HG03432 (cell line): ENCODE measurements around the gene MYO1F.
A peak's percentile ranks its signal among the peaks of the same experiment; 100 is the strongest.

Source experiments
- ATAC-seq: cut with Tn5 transposase; IDR thresholded peaks from one replicate; pipeline ENCODE4 v1.9.1; 2021; ENCODE audit warnings: mild to moderate bottlenecking, moderate library complexity; ENCODE audit not compliant: unreplicated experiment

MYO1F gene

DNA sequence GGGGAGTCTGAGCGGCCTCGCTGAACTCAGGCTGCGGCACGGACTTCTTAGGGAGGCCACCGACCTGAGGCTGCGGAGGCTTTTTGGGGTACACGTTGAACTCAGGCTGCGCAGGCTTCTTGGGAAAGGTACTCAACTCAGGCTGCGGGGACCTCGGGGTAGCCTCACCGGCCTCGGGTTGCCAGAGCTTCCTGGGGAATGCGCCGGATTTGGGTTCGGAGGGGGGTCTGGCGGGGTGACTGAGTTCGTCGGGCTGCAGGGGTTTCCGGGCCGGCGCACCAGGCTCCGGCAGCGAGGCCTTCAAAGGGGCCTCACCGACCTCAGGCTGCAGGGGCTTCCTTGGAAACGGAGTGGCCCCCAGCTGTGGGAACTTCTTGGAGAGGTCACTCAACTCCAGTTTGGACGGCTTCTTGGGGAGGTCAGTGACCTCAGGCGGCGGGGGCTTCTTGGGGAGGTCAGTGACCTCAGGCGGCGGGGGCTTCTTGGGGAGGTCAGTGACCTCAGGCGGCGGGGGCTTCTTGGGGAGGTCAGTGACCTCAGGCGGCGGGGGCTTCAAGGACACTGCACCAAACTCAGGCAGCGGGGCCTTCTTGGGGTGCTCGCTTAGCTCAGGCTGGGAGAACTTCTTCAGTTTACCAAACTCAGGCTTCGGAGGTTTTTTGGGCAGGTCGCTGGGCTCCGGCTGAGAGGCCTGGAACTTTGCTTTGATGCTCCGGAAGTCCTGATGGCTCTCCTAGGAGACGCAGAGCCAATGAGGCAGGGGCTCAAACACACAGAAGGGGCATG, 78.0 kb downstream of the MYO1F start:
- no peak for ATAC-seq

DNA sequence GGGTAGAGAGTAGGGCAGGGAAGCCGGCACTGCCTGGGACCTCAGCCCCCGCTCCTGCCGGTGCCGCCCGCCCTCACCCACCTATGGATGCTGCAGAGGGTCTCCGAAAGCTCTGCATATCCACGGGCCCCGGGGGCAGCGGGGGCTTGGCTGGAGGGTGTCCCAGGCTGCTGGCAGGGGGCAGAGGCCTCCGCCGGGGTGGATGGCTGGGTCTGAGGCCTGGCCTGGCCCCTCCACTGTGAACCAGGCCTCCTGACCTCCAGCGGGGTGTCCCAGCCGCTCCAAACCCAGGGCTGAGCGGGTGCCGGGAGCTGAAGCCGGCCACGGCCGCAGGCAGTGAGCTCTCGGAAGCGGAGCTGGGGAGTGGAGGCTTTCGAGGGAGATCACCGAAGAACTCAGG, 78.9 kb downstream of the MYO1F start:
- ATAC-seq: no peak

DNA sequence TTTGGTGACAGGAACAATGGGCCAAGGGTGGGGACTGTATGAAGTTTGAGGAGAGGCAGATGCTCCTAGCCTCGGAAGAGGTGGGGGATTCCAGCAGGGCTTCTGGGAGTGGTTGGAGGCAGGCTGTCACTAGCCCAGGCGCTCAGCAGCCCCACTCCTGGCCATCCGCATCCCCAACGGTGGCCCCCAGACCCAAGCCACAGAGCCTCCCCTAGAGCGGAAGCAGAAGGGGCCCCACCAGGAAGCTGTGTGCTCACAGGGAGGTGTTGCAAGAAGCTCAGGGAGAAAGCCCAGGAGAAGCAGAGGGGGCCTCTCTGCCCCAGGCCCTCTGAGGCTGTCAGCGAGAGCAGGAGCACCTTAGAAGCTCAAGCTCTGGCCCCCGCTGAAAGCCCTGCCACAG, 83.1 kb downstream of the MYO1F start:
- ATAC-seq: no peak

DNA sequence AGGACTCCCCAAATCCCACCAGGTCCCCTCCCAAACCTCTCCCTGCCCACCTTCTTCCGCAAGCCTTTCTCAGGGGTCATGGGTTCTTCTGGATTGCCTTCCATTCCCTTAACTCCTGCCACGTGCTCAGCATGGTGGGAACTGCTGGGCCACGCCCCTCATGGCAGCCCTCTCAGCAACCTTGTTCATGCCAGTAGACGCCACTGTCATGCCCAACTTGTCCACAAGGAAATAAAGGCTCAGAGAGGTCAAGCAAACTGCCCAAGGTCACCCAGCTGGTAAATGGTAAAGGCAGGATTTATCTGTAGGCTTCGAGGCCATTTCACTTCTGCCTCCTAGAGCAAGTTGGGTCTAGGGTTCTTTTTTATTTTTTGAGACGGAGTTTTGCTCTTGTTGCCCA, 85.7 kb downstream of the MYO1F start:
- no peak for ATAC-seq

DNA sequence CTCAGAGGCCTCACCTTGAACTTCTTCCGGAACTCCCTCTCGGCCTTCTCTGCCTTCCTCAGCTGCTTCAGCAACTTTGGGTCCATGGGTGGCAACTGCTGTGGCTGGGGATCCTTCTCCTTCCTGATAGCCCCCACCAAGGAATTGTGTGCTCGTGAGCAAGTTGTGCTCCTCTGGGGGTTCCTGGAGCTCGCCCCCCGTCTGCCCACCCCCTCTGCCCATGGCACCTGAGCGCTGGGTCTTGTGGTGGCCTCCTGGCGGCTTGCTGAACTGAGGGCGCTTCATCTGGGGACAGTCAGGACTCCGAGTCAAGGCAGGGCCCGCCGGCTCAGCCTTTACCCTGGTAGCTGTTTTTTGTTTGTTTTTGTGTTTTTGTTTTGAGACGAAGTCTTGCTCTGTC, 86.4 kb downstream of the MYO1F start:
- ATAC-seq: no peak

DNA sequence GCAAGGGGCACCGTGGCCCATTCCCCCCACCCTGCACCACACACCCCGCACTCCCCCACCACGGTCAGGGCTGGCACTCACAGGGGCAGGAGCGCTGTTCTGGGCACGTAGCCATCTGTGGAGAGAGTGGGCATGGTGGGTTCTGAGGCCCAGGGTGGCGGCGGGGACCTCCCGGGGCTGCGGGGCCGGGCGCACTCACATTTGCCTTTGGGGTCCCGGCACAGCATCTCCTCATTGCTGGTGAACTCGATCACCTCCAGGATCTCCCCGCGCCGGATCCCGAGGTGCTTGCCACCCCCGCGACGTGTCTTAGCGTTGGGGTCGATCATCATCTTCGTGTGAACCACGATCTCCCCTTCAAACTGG, 86.9 kb downstream of the MYO1F start:
- ATAC-seq: no peak

DNA sequence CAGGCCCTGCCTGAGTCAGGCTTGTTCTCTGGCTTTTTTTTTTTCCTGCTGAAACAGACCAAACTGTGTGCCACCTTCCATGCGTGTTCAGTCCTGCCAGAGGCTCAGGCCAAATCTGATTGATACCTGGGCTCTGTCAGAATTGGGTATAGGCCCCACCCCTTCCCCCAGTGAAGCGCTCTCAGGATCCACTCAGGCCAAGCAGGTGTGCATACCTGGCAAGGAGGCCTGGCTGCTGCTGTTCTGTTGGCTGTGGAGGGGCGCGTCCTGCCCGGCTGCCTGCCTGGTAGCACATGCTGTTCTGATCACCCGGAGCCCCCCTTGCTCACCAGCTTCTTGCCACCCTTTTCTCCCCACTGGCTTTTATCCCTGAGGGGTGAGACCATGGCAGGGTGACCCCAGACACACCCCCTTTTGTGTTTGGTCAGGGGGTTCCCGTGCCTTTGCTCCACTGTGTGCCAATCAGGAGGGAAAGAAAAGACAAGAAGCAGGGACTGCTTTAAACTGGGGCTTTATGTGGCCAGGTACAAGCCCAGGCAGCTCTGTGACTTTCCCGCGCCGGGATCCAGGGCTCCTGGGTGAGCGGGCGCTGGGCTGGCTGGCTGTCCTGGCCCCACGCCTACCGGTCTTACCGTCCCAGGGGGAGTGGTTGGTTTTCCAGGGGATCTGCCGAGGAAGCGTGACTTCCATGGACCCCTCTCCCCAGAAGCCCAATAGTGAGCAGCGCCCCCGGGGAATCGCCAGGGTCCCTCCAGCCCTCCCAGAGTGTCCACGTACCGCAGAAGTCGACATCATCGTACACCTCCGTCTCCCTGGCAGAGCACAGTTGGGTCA, 87.5 kb downstream of the MYO1F start:
- ATAC-seq: no peak

DNA sequence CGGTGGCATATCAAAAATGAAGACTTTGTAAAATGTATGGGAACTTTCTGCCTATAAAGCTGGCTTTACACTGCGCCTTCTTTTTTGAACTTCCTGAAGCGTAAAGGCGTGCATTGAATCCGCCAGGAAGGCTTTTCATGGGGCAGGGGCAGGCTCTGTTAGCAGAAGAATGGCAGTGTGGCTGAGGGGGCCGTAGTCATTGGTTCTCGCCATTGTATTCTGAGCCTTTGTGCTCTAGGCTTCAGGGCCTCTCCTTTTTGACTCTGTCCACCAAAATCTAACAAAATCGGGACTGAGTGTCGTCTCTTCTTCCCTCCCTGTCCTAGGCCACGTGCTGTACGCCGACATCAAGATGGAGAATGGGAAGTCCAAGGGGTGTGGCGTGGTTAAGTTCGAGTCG, 88.9 kb downstream of the MYO1F start:
- ATAC-seq: no peak

DNA sequence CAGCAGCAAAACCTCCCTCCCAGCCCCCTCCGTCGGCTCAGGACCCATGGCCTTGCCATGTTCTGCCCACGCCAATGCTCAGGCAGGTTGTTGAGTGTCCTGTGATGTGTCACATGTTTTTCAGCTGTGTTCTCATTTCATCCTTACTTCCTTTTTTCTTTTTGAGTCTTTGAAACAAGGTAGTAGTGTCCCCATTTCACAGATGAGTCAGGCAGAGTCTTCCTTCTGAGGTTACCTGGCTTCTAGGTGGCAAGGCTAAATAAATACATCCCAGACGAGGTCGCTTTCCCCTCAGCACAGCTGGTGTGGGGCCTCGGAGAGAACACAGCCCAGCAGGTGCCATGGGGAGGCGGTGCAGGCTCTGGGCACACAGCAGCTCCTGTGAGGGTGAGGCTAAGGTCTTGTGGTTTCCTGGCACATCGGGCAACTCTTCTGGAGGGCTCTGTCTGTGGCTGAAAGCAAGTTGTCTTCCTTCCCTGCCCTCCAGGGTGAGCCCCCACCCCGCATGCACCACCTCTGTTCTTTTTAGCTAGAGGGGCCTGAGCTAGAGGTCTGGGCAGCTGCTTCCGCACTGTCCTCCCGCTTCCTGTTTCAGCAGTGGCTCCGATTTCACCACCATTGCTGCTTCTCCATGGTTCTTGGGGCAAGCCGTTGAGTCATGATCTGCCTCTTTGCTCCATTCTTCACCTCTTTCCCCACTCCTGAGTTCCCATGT, 89.9 kb downstream of the MYO1F start:
- ATAC-seq: peak; percentile 58

DNA sequence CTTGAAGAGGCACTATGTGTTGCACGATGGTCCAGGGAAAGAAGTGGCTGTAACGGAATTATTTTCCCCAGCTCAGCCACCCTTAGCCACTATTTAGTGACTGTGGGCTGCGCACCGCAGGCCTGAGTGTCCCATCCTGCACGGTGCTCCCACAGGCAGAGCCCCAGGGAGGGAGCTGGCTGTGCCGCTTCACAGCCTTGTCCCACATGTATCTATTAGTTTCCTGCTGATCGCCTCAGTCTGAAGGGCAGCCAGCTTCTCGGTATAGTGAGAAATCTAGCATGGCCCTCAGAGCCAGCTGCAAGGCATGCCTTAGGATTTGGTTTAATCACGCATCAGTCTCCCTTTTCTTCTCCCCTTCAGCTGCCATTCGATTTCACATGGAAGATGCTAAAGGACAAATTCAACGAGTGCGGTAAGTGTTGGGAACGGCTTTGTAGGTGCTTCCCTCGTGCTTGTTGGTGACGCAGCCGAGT, 90.5 kb downstream of the MYO1F start:
- ATAC-seq: no peak

DNA sequence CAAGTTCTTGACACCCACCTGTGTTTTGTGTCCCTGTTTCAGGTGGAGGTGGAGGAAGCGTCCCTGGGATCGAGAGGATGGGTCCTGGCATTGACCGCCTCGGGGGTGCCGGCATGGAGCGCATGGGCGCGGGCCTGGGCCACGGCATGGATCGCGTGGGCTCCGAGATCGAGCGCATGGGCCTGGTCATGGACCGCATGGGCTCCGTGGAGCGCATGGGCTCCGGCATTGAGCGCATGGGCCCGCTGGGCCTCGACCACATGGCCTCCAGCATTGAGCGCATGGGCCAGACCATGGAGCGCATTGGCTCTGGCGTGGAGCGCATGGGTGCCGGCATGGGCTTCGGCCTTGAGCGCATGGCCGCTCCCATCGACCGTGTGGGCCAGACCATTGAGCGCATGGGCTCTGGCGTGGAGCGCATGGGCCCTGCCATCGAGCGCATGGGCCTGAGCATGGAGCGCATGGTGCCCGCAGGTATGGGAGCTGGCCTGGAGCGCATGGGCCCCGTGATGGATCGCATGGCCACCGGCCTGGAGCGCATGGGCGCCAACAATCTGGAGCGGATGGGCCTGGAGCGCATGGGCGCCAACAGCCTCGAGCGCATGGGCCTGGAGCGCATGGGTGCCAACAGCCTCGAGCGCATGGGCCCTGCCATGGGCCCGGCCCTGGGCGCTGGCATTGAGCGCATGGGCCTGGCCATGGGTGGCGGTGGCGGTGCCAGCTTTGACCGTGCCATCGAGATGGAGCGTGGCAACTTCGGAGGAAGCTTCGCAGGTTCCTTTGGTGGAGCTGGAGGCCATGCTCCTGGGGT, 91.5 kb downstream of the MYO1F start:
- no peak for ATAC-seq

DNA sequence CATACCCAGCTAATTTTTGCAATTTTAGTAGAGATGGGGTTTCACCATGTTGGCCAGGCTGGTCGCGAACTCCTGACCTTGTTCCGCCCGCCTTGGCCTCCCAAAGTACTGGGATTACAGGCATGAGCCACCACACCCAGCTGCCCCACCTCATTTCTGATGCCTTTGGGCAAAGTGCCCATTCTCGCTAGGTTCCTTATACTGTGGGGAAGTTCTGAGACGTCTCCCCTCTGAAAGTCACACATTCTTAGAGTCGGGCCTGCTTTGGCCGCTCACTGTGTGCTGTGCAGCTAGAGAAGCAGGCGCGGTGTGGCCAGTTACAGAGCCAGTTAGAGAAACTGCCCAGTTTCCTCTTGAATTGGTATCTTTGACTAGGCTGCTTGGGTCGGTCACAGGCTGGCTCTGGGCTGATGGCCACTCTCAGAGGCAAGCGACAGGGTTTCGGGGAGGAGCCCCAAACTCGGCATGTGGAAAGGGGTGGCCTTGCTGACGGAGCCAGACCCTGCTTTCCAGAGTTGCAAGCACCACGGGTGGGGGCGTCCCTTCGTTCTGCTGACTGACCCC, 92.8 kb downstream of the MYO1F start:
- no peak for ATAC-seq

DNA sequence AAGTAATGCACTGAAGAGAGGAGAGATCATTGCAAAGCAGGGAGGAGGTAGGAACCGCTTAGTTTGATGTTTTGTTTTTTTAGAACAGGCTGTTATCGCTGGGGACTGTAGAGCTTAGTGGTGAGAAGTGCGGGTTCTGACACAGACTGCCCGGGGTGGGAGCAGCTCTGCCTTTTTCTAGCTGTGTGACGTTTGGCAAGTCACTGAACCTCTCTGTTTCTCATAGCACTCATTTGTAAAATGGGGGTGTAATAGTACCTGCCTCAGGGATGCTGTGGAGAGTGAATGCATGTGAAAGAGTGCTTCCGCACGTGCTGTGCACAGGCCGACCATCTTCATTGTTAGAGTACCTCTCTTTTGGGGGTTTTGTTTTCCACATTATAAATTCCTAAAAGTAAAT, 94.1 kb downstream of the MYO1F start:
- ATAC-seq: no peak

DNA sequence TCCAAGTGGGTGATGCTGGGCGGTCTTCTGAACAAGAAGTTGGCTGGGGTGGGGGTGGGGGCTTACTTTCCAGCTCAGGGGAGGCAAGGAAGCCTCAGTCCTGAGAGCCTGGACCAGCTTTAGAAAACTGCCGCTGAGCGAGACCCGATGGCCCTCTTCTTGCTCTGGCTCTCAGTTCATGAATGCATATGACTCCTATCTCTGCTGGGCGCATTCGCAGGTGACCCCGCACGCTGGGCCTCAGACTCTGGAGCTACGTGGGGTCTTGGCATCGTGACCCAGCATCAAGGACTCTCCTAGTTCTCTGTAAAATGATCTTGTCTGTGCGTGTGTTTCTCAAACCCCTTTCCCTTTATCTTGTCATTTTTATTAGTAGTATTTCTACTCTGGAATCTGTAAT, 94.5 kb downstream of the MYO1F start:
- no peak for ATAC-seq

DNA sequence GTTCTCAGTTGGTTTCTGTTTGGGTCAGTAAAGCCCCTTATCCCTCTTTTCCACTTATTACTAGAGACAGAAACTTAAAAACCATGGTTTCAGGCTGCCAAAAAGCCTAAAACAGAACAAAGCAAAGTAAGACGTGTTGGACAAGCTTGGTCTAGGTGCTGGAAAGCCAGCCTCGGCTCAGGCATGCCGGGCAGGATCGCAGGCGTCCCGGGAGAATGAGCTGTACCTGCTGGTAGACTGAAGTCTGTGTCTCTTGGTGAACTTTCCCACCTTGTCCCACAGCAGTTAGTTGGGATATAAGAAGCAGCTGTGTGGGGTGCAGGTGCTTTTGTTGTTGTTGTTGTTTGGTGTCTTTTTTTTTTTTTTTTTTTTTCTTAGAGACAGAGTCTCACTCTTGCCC, 95.6 kb downstream of the MYO1F start:
- ATAC-seq: no peak

DNA sequence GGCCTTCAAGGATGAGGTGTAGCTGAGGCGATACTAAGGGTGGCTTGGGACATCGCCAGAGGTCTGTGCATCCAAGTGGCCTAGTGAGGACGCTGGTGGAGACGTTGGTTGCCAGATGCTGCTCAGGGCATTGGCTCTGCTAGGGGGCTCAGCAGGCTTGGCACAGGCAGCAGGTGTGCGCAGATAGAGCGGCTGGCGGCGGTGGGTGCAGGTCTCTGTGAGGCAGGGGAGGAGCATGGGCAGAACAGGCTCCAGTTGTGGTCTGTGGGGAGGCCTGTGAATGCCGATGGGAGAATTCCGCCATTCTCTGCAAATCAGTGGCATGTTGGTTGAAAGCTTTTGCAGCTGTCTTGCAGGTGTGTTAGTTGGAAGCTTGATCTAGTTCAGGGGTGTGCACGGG, 96.0 kb downstream of the MYO1F start:
- ATAC-seq: no peak

DNA sequence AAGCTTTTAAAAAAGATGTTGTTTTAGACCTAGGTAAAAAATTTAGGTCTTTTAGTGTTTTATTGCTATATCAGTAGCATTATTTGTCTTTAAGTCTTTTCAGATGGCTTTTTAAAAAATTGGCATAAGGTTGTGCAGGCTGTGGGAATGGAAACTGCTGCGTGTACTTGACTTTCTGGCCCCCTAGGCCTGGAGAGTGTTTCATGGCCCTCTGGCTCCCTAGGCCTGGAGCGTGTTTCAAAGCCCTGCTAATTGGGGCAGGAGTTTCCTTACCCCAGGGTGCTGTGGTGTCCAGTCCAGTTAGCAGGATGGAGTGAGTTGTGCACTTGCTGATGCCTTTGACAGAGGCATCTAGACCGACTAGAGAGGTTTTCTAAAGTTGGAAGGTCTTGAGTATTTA, 98.6 kb downstream of the MYO1F start:
- ATAC-seq: no peak

DNA sequence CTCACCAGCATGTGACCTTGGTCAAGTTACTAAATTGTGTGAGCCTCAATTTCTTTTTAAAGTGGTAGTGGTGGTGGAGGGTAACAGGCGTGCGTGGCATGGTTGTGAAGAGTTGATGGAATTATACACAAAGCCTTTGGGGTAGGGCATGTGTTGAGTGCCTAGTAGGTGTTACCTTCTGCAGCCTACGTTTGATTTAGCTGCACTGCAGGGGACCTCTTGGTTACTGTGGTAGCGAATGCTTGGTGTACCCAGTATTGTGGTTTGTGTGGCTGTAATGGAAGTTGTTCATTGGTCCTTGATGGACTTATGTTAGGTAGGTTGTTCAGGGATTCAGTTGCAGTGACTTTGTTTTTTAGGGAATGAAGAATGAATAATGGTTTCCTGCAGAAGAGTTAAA, 99.4 kb downstream of the MYO1F start:
- ATAC-seq: no peak

DNA sequence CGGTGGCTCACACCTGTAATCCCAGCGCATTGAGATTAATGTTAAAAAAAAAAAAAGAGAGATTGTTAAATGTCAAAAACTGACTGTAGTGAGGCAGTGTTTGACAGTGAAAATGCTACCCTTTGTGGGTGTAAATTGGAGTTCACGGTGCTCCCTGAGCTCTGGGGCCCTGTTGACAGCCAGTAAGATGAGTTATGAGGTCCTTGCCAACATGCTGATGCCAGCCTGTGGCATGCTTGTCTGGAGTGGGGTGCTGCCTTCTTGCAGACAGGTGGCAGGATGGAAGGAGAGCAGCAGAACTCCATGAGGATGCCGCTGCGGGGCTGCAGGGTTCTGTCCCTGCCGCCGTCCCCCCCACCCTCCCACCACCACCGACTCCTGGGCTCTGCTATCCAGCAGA, 100.7 kb downstream of the MYO1F start:
- ATAC-seq: no peak

DNA sequence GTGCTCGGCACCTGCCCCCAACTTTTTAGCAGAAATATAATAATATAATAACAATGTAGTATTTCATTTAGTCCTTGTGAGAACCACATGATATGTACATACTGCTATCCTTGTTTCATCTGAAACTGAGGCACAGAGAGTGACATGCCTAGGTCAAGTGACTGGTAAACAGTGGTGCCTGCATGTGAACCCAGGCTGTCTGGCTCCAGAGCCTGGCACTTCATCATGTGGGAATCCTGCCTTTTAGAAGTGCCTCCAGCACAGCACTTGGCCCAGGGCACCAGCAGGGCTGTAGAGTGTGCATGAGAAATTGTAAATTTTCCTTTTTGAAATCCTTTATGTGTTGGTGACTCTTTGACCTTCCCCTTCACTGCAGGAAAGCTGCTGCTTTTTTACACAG, 102.2 kb downstream of the MYO1F start:
- no peak for ATAC-seq
